Suprapubic skin (tissue), 4 donors: Measurements from ENCODE around the gene KIAA1671. TPM values are rescaled to one million over a fixed set of nuclear protein-coding genes. Genes with fewer than 3 reads are reported as not detected.
A peak's percentile ranks its signal among the peaks of the same experiment; 100 is the strongest.

ENCODE experiments used
- DNase-seq, 2 donors: peaks; one replicate each; pipeline ENCODE4 v3.0.0-alpha.2; 2019; ENCODE audit warnings: low spot score in 2 of 2
- H3K27ac ChIP-seq: fragments of 200-600 bp; sonication (generic); one replicate; pipeline ENCODE4 v1.5.1; 2019
- H3K27me3 ChIP-seq: fragments of 200-600 bp; sonication (generic); one replicate; pipeline ENCODE4 v1.5.1; 2019
- H3K36me3 ChIP-seq: fragments of 200-600 bp; sonication (generic); one replicate; pipeline ENCODE4 v1.5.1; 2019
- H3K4me1 ChIP-seq: fragments of 200-600 bp; sonication (generic); one replicate; pipeline ENCODE4 v1.5.1; 2019
- H3K4me3 ChIP-seq: fragments of 200-600 bp; sonication (generic); one replicate; pipeline ENCODE4 v1.5.1; 2019; ENCODE audit warnings: mild to moderate bottlenecking
- H3K9me3 ChIP-seq: fragments of 200-600 bp; sonication (generic); one replicate; pipeline ENCODE4 v1.5.1; 2019
- CTCF ChIP-seq, 2 donors: fragments of 200-600 bp in 1 of 2; fragments of 450-650 bp in 1 of 2; sonication (generic) in 1 of 2; IDR thresholded peaks; one replicate each; pipeline ENCODE4 v1.5.1; 2016 to 2019; ENCODE audit warnings: antibody characterized with exemption in 2 of 2, mild to moderate bottlenecking in 1 of 2, moderate library complexity in 1 of 2
- EP300 ChIP-seq: sonication (generic); formaldehyde crosslinking; IDR thresholded peaks from one replicate; pipeline ENCODE4 v1.6.1; 2017; ENCODE audit warnings: antibody characterized with exemption
- POLR2A ChIP-seq, 2 donors: fragments of 450-650 bp; IDR thresholded peaks; one replicate each; pipeline ENCODE4 v1.6.1; 2017; ENCODE audit warnings: antibody characterized with exemption in 2 of 2, mild to moderate bottlenecking in 2 of 2, moderate library complexity in 2 of 2
- POLR2AphosphoS5 ChIP-seq, 3 donors: sonication (generic); formaldehyde crosslinking; IDR thresholded peaks; one replicate each; pipeline ENCODE4 v1.6.1; 2017; ENCODE audit warnings: antibody characterized with exemption in 3 of 3
- WGBS: methylation state at CpG from one replicate; pipeline ENCODE4 v1.1.5; 2018; 5-methylcytosine and 5-hydroxymethylcytosine counted together
- total RNA-seq, 4 donors: library from RNA; depleted of rRNA; stranded (reverse); fragments of >200 nt; gene quantifications; one replicate each; pipeline ENCODE4 v1.1.0, GENCODE V29; 2016

Gene KIAA1671
- total RNA-seq, 4 donors from 2014 or later: 74.4 to 116 (median 97.0) TPM

- 85% methylated on average over 2 of the region's 2 CpGs for WGBS
- H3K4me1 ChIP-seq: peaks cover 55% of the 10 kb centered on the region
- peak overlapping the region; percentile 83 for H3K27ac ChIP-seq
These were observed 36.6 kb downstream of the KIAA1671 start for GRCh38 chr22:24989135-24989534.

GRCh38 chr22:24989541-24989951 is 37.0 kb downstream of the KIAA1671 start:
- WGBS: 15% methylated on average over 5 of the region's 5 CpGs
- Histone ChIP-seq H3K4me1 (peaks cover 59% of the 10 kb centered on the region), H3K27ac (peak overlapping the region; percentile 83), H3K9me3 (no peaks in the 10 kb centered on the region), H3K27me3 (no peaks in the 10 kb centered on the region), H3K36me3 (no peaks in the 10 kb centered on the region), H3K4me3 (no peak overlapping the region)
- no peak for DNase-seq
- TF ChIP-seq POLR2A (IDR thresholded peaks at IDR 0.05): no peak
- no peak for TF ChIP-seq CTCF (IDR thresholded peaks at IDR 0.05)
- TF ChIP-seq EP300: no peak
- TF ChIP-seq POLR2AphosphoS5 (IDR thresholded peaks at IDR 0.05): no peak

More at GRCh38 chr22:24989135-24989534, 36.6 kb downstream of the KIAA1671 start:
- H3K27me3 ChIP-seq: no peaks in the 10 kb centered on the region
- no peak overlapping the region for H3K4me3 ChIP-seq
- H3K36me3 ChIP-seq: no peaks in the 10 kb centered on the region
- TF ChIP-seq POLR2A (IDR thresholded peaks at IDR 0.05) (no peak), CTCF (IDR thresholded peaks at IDR 0.05) (no peak), EP300 (no peak), POLR2AphosphoS5 (IDR thresholded peaks at IDR 0.05) (no peak)
- DNase-seq: no peak
- no peaks in the 10 kb centered on the region for H3K9me3 ChIP-seq

- TF ChIP-seq CTCF (IDR thresholded peaks at IDR 0.05) (no peak), POLR2A (IDR thresholded peaks at IDR 0.05) (no peak), POLR2AphosphoS5 (IDR thresholded peaks at IDR 0.05) (no peak), EP300 (no peak)
- H3K4me1 ChIP-seq: peaks cover 59% of the 10 kb centered on the region
- 96% methylated on average over 5 of the region's 10 CpGs for WGBS
- peak in 1 of 2 donors; percentile 73 for DNase-seq
- no peaks in the 10 kb centered on the region for H3K27me3 ChIP-seq
- H3K36me3 ChIP-seq: no peaks in the 10 kb centered on the region
- peak overlapping the region; percentile 83 for H3K27ac ChIP-seq
- H3K9me3 ChIP-seq: no peaks in the 10 kb centered on the region
- no peak overlapping the region for H3K4me3 ChIP-seq
These were observed 37.9 kb downstream of the KIAA1671 start for GRCh38 chr22:24990344-24990905.

GRCh38 chr22:24992946-24993345 is 40.4 kb downstream of the KIAA1671 start:
- Histone ChIP-seq H3K4me1 (peaks cover 63% of the 10 kb centered on the region), H3K27me3 (no peaks in the 10 kb centered on the region), H3K9me3 (no peaks in the 10 kb centered on the region), H3K36me3 (no peaks in the 10 kb centered on the region), H3K4me3 (no peak overlapping the region), H3K27ac (peak overlapping the region; percentile 30)
- TF ChIP-seq EP300 (no peak), POLR2AphosphoS5 (IDR thresholded peaks at IDR 0.05) (no peak), CTCF (IDR thresholded peaks at IDR 0.05) (no peak), POLR2A (IDR thresholded peaks at IDR 0.05) (no peak)
- WGBS: 73% methylated on average over 7 of the region's 7 CpGs
- DNase-seq: no peak

GRCh38 chr22:24994070-24994763 is 41.7 kb downstream of the KIAA1671 start:
- WGBS: 53% methylated on average over 6 of the region's 7 CpGs
- peak overlapping the region; percentile 57 for H3K27ac ChIP-seq
- TF ChIP-seq CTCF (IDR thresholded peaks at IDR 0.05): peak in 1 of 2 donors; percentile 29
- no peak for TF ChIP-seq POLR2A (IDR thresholded peaks at IDR 0.05)
- TF ChIP-seq EP300: no peak
- peaks cover 60% of the 10 kb centered on the region for H3K4me1 ChIP-seq
- H3K4me3 ChIP-seq: no peak overlapping the region
- no peaks in the 10 kb centered on the region for H3K9me3 ChIP-seq
- no peaks in the 10 kb centered on the region for H3K27me3 ChIP-seq
- H3K36me3 ChIP-seq: no peaks in the 10 kb centered on the region
- DNase-seq: no peak
